ENCODE data around the gene HTATIP2. TPM values are rescaled to one million over a fixed set of nuclear protein-coding genes. Genes with fewer than 3 reads are reported as not detected.

Gene HTATIP2
- total and polyA plus RNA-seq, 9 of the 15 experiments (the other 6 are each of a cell fraction or from before 2014, with no cell fraction given) = 48.3 to 90.9 (median 64.4) TPM

- TF ChIP-seq, protein P1, sequence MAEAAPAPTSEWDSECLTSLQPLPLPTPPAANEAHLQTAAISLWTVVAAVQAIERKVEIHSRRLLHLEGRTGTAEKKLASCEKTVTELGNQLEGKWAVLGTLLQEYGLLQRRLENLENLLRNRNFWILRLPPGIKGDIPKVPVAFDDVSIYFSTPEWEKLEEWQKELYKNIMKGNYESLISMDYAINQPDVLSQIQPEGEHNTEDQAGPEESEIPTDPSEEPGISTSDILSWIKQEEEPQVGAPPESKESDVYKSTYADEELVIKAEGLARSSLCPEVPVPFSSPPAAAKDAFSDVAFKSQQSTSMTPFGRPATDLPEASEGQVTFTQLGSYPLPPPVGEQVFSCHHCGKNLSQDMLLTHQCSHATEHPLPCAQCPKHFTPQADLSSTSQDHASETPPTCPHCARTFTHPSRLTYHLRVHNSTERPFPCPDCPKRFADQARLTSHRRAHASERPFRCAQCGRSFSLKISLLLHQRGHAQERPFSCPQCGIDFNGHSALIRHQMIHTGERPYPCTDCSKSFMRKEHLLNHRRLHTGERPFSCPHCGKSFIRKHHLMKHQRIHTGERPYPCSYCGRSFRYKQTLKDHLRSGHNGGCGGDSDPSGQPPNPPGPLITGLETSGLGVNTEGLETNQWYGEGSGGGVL (CRISPR knock-in tag; IDR thresholded peaks at IDR 0.05) = no peak
- no peak for TF ChIP-seq POLR3A (IDR thresholded peaks at IDR 0.05; ENCODE audit: borderline replicate concordance, extremely low read depth, insufficient read depth, insufficient read length)
- TF ChIP-seq NFXL1 (CRISPR knock-in tag; IDR thresholded peaks at IDR 0.05) = no peak
- TF ChIP-seq ZNF197 (CRISPR knock-in tag; IDR thresholded peaks at IDR 0.05; ENCODE audit: low read depth) = no peak
- no peak for TF ChIP-seq ZFPM2 (CRISPR knock-in tag; IDR thresholded peaks at IDR 0.05)
- no peak for TF ChIP-seq MNT (conservative IDR thresholded peaks at IDR 0.05)
- TF ChIP-seq ARHGAP35 (IDR thresholded peaks at IDR 0.05; ENCODE audit: partially characterized antibody) = no peak
- TF ChIP-seq EP400 (IDR thresholded peaks at IDR 0.05) = peak; percentile 37; the same call in 1 of the 2 replicates
- TF ChIP-seq ZFX (CRISPR knock-in tag; IDR thresholded peaks at IDR 0.05) = no peak
- no peak for TF ChIP-seq NEUROD1 (IDR thresholded peaks at IDR 0.05; ENCODE audit: borderline replicate concordance, low read depth, low read length, partially characterized antibody)
- TF ChIP-seq SAFB (IDR thresholded peaks at IDR 0.05; ENCODE audit: borderline replicate concordance, low read depth, low read length) = no peak
- TF ChIP-seq ZNF175 (CRISPR knock-in tag; IDR thresholded peaks at IDR 0.05; ENCODE audit: low read depth) = peak; percentile 28; the same call in 1 of the 2 replicates
- 0 out of 2 replicates have a peak, but pooled peaks have one; percentile 23 for TF ChIP-seq LEF1 (IDR thresholded peaks at IDR 0.05)
- TF ChIP-seq CBFA2T3 (IDR thresholded peaks at IDR 0.05) = peak; percentile 71
- TF ChIP-seq ZNF311 (CRISPR knock-in tag; IDR thresholded peaks at IDR 0.05) = no peak
- no peak for TF ChIP-seq MEF2A (IDR thresholded peaks at IDR 0.05; ENCODE audit: control insufficient read depth, low read depth, low read length)
- no peak for TF ChIP-seq MTF1 (CRISPR knock-in tag; IDR thresholded peaks at IDR 0.05; ENCODE audit: borderline replicate concordance)
- TF ChIP-seq ZBTB17 (CRISPR knock-in tag; IDR thresholded peaks at IDR 0.05) = no peak
- TF ChIP-seq PURB (CRISPR knock-in tag; IDR thresholded peaks at IDR 0.05; ENCODE audit: low read depth) = no peak
- peak; percentile 36; the same call in 1 of the 2 replicates for TF ChIP-seq SMARCA4 (IDR thresholded peaks at IDR 0.05)
- no peak for TF ChIP-seq DNMT1 (IDR thresholded peaks at IDR 0.05)
- TF ChIP-seq PTRF (tag; IDR thresholded peaks at IDR 0.05) = no peak
- TF ChIP-seq YY1 (IDR thresholded peaks at IDR 0.05; ENCODE audit: borderline replicate concordance in 1 of 3, control insufficient read depth in 1 of 3, extremely low read depth in 1 of 3, insufficient read depth in 3 of 3, insufficient read length in 1 of 3, insufficient replicate concordance in 2 of 3, low read depth in 1 of 3, low read length in 2 of 3) = no peak
- TF ChIP-seq E2F3 (CRISPR knock-in tag; IDR thresholded peaks at IDR 0.05) = no peak
- TF ChIP-seq NFE2L1 (tag; IDR thresholded peaks at IDR 0.05; ENCODE audit: borderline replicate concordance, low read depth) = no peak
- TF ChIP-seq XRCC4 (IDR thresholded peaks at IDR 0.05; ENCODE audit: extremely low read depth, insufficient read depth, insufficient read length) = no peak
- no peak for TF ChIP-seq IRF2 (CRISPR knock-in tag; IDR thresholded peaks at IDR 0.05)
- TF ChIP-seq ZNF785 (CRISPR knock-in tag; IDR thresholded peaks at IDR 0.05) = no peak
These were observed 6.4 kb upstream of the HTATIP2 start (continued) for GRCh38 chr11:20357150-20357549.

Data from K562 (cell line).